ENCODE measurements around the gene TOMM6. TPM values are rescaled to one million over a fixed set of nuclear protein-coding genes. Genes with fewer than 3 reads are reported as not detected.

Gene TOMM6
- total RNA-seq, 1 experiment from 2014 or later: 234 TPM

DNA sequence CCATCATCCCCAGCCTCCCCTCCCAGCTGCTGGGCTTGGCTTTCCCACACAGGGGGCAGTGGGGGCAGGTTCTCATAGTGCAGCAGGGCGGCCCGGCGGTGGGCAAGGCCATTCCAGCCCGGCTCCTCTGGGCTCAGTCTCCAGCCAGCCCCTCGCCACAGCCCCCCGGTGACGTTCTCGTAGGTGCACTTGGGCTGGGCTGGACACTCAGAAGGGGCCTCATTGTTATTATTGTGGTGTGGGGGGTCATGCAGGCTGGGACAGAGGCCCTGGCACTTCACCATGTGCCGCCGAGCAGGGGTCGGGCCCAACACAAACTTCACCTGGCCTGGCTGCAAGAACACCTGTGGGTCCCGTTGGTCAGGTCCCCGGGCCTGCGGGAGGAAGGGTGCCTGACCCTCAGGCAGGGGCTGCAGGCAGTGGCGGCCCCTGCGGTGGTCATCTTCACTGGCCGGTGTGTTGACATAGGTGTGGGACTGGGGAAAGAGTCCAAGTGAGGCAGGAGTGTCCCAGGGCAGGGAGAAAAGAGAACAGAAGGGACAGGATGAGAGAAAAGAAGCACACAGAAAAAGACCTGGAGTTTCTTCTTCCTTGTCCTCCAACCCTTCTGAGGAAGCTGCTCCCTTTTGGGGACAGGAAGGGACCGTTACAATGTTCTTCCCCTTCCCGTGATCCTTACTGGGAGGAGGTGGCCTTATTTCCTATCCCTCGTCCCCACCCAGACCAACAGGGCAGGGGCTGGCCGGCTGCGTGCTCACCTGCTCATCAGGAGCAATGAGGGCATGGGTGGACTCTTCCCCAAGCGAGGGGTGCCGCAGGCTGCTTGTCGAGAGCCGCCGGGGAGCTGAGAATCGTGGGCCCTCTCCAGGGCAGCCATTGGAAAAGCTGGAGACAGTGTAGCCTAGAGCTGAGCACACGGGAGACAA is 16.2 kb upstream of the TOMM6 start:
- Histone ChIP-seq H3K27me3 (ENCODE audit: control insufficient read depth, insufficient read depth, low read length) (no peaks in the 10 kb centered on the region), H3K4me3 (ENCODE audit: low read depth in 2 of 2, low read length in 2 of 2) (no peak overlapping the region), H3K9me3 (ENCODE audit: control insufficient read depth, insufficient read depth, low read depth, low read length) (no peaks in the 10 kb centered on the region), H3K4me1 (ENCODE audit: control insufficient read depth, insufficient read depth, low read length) (peaks cover 8% of the 10 kb centered on the region), H3K27ac (ENCODE audit: low read length) (no peak overlapping the region), H3K36me3 (ENCODE audit: control insufficient read depth, insufficient read depth, low read length) (peaks cover 2% of the 10 kb centered on the region; the same call in 1 of the 2 replicates)
- CTCF ChIA-PET: no interaction called here
- intact Hi-C loops (cut with micrococcal nuclease; ENCODE audit: unreplicated experiment): no loop called here
- BruUV-seq (replicated peaks): no TSS peak
- no peak for DNase-seq (ENCODE audit: low read depth, low spot score)
- in situ Hi-C loops (cut with HindIII; ENCODE audit: low pct_unique_long_range_greater_than_20kb, low sequenced_read_pairs): no loop called here
- no peak for ATAC-seq
- POLR2A ChIA-PET: no interaction called here
- TF ChIP-seq, protein P1, sequence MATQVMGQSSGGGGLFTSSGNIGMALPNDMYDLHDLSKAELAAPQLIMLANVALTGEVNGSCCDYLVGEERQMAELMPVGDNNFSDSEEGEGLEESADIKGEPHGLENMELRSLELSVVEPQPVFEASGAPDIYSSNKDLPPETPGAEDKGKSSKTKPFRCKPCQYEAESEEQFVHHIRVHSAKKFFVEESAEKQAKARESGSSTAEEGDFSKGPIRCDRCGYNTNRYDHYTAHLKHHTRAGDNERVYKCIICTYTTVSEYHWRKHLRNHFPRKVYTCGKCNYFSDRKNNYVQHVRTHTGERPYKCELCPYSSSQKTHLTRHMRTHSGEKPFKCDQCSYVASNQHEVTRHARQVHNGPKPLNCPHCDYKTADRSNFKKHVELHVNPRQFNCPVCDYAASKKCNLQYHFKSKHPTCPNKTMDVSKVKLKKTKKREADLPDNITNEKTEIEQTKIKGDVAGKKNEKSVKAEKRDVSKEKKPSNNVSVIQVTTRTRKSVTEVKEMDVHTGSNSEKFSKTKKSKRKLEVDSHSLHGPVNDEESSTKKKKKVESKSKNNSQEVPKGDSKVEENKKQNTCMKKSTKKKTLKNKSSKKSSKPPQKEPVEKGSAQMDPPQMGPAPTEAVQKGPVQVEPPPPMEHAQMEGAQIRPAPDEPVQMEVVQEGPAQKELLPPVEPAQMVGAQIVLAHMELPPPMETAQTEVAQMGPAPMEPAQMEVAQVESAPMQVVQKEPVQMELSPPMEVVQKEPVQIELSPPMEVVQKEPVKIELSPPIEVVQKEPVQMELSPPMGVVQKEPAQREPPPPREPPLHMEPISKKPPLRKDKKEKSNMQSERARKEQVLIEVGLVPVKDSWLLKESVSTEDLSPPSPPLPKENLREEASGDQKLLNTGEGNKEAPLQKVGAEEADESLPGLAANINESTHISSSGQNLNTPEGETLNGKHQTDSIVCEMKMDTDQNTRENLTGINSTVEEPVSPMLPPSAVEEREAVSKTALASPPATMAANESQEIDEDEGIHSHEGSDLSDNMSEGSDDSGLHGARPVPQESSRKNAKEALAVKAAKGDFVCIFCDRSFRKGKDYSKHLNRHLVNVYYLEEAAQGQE (IDR thresholded peaks at IDR 0.05; ENCODE audit: insufficient read depth in 1 of 2, low read depth in 2 of 2, low read length in 1 of 2): no peak
- TF ChIP-seq TCF7L2 (IDR thresholded peaks at IDR 0.05; ENCODE audit: low read depth, low read length) (no peak), POLR2AphosphoS5 (IDR thresholded peaks at IDR 0.05; ENCODE audit: low read depth, low read length) (no peak), SIN3A (IDR thresholded peaks at IDR 0.05; ENCODE audit: borderline replicate concordance, insufficient read depth, low read depth, low read length) (no peak)
- TF ChIP-seq, protein P2, sequence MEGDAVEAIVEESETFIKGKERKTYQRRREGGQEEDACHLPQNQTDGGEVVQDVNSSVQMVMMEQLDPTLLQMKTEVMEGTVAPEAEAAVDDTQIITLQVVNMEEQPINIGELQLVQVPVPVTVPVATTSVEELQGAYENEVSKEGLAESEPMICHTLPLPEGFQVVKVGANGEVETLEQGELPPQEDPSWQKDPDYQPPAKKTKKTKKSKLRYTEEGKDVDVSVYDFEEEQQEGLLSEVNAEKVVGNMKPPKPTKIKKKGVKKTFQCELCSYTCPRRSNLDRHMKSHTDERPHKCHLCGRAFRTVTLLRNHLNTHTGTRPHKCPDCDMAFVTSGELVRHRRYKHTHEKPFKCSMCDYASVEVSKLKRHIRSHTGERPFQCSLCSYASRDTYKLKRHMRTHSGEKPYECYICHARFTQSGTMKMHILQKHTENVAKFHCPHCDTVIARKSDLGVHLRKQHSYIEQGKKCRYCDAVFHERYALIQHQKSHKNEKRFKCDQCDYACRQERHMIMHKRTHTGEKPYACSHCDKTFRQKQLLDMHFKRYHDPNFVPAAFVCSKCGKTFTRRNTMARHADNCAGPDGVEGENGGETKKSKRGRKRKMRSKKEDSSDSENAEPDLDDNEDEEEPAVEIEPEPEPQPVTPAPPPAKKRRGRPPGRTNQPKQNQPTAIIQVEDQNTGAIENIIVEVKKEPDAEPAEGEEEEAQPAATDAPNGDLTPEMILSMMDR (IDR thresholded peaks at IDR 0.05): no peak

DNA sequence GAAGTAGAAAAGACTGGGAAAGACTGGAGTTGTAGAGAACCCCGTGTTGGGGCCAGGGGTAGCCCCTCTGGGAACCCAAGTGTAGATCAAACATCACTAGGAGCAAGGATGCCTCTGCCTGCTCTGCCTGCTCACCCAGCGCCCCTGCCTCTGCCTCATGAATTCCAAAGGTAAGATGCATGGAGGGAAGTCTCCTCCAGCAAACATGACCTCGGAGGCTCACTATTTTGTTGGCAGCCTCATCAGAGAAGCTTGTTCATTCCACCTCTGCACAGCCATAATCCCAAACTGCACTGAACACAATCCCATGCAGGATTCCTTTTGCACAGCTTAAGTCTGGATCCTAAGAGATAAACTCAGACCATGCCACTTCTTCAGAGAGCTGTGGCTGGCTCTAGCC is 12.7 kb upstream of the TOMM6 start:
- no peak overlapping the region for H3K4me3 ChIP-seq (ENCODE audit: low read depth in 2 of 2, low read length in 2 of 2)
- TF ChIP-seq, protein P2 (IDR thresholded peaks at IDR 0.05): no peak
- TF ChIP-seq, protein P1 (IDR thresholded peaks at IDR 0.05; ENCODE audit: insufficient read depth in 1 of 2, low read depth in 2 of 2, low read length in 1 of 2): no peak
- TF ChIP-seq SIN3A (IDR thresholded peaks at IDR 0.05; ENCODE audit: borderline replicate concordance, insufficient read depth, low read depth, low read length): no peak
- TF ChIP-seq POLR2AphosphoS5 (IDR thresholded peaks at IDR 0.05; ENCODE audit: low read depth, low read length): no peak
- TF ChIP-seq TCF7L2 (IDR thresholded peaks at IDR 0.05; ENCODE audit: low read depth, low read length): no peak
- DNase-seq (ENCODE audit: low read depth, low spot score) (no peak), ATAC-seq (no peak)
- intact Hi-C loops (cut with micrococcal nuclease; ENCODE audit: unreplicated experiment) (loop anchor here (5.0 kb wide), 1 partner anchor 173 kb away; no protein-coding TSS in a partner anchor), in situ Hi-C loops (cut with HindIII; ENCODE audit: low pct_unique_long_range_greater_than_20kb, low sequenced_read_pairs) (no loop called here)
- H3K27me3 ChIP-seq (ENCODE audit: control insufficient read depth, insufficient read depth, low read length): no peaks in the 10 kb centered on the region
- H3K4me1 ChIP-seq (ENCODE audit: control insufficient read depth, insufficient read depth, low read length): peaks cover 5% of the 10 kb centered on the region
- no TSS peak for BruUV-seq (replicated peaks)
- ChIA-PET CTCF (no interaction called here), POLR2A (no interaction called here)
- H3K36me3 ChIP-seq (ENCODE audit: control insufficient read depth, insufficient read depth, low read length): peaks cover 2% of the 10 kb centered on the region; the same call in 1 of the 2 replicates
- H3K9me3 ChIP-seq (ENCODE audit: control insufficient read depth, insufficient read depth, low read depth, low read length): no peaks in the 10 kb centered on the region
- H3K27ac ChIP-seq (ENCODE audit: low read length): no peak overlapping the region
